ENCODE data around the gene KLHL28. TPM values are rescaled to one million over a fixed set of nuclear protein-coding genes. Genes with fewer than 3 reads are reported as not detected.

KLHL28 gene
- total RNA-seq, 1 experiment from 2014 or later, result 11.2 TPM

DNA sequence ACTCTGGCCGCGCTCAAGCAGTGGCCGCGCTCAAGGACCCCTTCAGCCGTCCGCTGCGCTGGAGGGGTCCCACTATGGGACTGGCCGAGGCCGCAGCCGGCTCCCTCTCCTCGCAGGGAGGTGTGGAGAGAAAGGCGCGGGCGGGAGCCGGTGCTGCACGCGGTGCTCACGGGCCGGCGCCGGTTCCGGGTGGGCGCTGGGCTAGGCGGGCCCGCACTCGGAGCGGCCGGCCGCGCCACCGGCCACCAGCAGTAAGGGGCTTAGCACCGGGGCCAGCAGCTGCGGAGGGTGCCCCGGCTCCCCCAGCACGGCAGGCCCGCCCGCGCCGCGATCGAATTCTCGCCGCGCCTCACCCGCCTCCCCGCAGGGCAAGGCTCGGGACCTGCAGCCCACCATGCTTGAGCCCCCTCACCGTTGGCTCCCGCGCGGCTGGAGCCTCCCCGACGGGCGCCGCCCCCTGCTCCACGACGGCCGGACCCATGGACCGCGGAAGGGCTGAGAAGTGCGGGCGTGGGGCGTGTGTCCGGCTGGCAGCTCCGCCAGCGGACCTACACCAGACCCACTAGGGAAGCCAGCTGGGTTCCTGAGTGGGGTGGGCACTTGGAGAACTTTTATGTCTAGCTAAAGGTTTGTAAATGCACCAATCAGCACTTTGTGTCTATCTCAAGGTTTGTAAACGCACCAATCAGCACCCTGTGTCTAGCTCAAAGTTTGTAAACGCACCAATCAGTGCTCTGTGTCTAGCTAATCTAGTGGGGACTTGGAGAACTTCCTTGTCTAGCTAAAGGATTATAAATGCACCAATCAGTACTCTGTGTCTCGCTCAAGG is 49.5 kb downstream of the KLHL28 start:
- intact Hi-C loops (cut with micrococcal nuclease), result loop anchor here (10.0 kb wide), 1 partner anchor 613 kb away; no protein-coding TSS in a partner anchor
- no peak for DNase-seq (ENCODE audit: low read depth, low spot score)
- Histone ChIP-seq H3K4me3 (replicated peaks in 1 of 2; ENCODE audit: low read depth in 1 of 2, low read length in 2 of 2) (no peak overlapping the region), H3K9ac (ENCODE audit: low read length) (no peak overlapping the region), H3K36me3 (ENCODE audit: control insufficient read depth in 1 of 2, insufficient read depth in 2 of 2, low read length in 2 of 2) (no peaks in the 10 kb centered on the region), H3K9me3 (ENCODE audit: control insufficient read depth in 1 of 2, insufficient read depth in 1 of 2, low read depth in 1 of 2, low read length in 2 of 2) (no peaks in the 10 kb centered on the region), H3K9me2 (ENCODE audit: insufficient read depth) (no peaks in the 10 kb centered on the region), H3K27me3 (ENCODE audit: insufficient read depth, low read length) (no peaks in the 10 kb centered on the region), H4K20me1 (ENCODE audit: insufficient read depth) (no peaks in the 10 kb centered on the region), H3K4me2 (ENCODE audit: low read length) (no peak overlapping the region), H3K27ac (ENCODE audit: low read depth, low read length) (no peak overlapping the region), H3K4me1 (ENCODE audit: control insufficient read depth in 1 of 2, insufficient read depth in 2 of 2, low read length in 2 of 2) (no peaks in the 10 kb centered on the region), H3K79me2 (ENCODE audit: insufficient read depth, low read length) (no peaks in the 10 kb centered on the region), H2AFZ (ENCODE audit: low read depth, low read length, poor library complexity, severe bottlenecking) (no peak overlapping the region)
- no peak for ATAC-seq
- BruUV-seq (replicated peaks), result no TSS peak
- ChIA-PET RAD21 (ENCODE audit: low non-redundant PET in 1 of 2, low total read pairs in 2 of 2, uncharacterized antibody in 2 of 2, unreplicated experiment in 2 of 2) (interaction anchor here in 1 of 2 experiments (0.7 kb wide), 1 partner anchor 358 kb away, joined by 3 read pairs; no protein-coding TSS in a partner anchor), POLR2A (no interaction called here), CTCF (interaction anchor here (1.9 to 4.0 kb wide), 3 partner anchors 222 to 357 kb away, joined by 6 to 73 read pairs (median 9); partner anchors contain the start of gene FKBP3)
- TF ChIP-seq JUND (IDR thresholded peaks at IDR 0.05), result no peak
- no peak for TF ChIP-seq SIN3A (IDR thresholded peaks at IDR 0.05; ENCODE audit: low read depth)
- no peak for TF ChIP-seq CBX3 (IDR thresholded peaks at IDR 0.05; ENCODE audit: low read depth)
- TF ChIP-seq YY1 (IDR thresholded peaks at IDR 0.05; ENCODE audit: extremely low read depth, insufficient replicate concordance, low read depth, low read length), result no peak
- TF ChIP-seq ELF1 (IDR thresholded peaks at IDR 0.05; ENCODE audit: borderline replicate concordance, low read depth), result no peak

DNA sequence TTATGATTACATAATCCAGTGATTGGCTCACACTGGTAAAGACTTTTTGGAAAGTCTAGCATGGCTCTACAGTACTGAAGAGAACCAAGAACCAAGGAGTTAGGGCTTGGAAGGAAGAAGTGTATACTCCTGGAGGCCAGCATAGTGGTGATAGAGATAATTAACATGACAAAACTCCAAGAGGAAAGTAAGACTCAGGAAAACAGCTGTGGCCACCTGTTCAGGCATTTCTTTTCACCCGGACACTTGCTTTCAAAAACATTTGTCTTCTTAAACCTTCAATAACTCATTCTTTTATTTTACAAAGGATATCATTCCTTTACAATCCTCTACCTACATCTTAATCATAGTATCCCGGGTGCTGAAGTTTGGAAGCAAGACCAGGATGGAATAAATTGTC is 50.9 kb downstream of the KLHL28 start:
- no peak overlapping the region for H2AFZ ChIP-seq (ENCODE audit: low read depth, low read length, poor library complexity, severe bottlenecking)

More for the DNA sequence above, 50.9 kb downstream of the KLHL28 start:
- Histone ChIP-seq H3K9me3 (ENCODE audit: control insufficient read depth in 1 of 2, insufficient read depth in 1 of 2, low read depth in 1 of 2, low read length in 2 of 2) (no peaks in the 10 kb centered on the region), H4K20me1 (ENCODE audit: insufficient read depth) (no peaks in the 10 kb centered on the region), H3K9ac (ENCODE audit: low read length) (no peak overlapping the region), H3K36me3 (ENCODE audit: control insufficient read depth in 1 of 2, insufficient read depth in 2 of 2, low read length in 2 of 2) (no peaks in the 10 kb centered on the region), H3K4me2 (ENCODE audit: low read length) (no peak overlapping the region), H3K27ac (ENCODE audit: low read depth, low read length) (no peak overlapping the region), H3K4me3 (replicated peaks in 1 of 2; ENCODE audit: low read depth in 1 of 2, low read length in 2 of 2) (no peak overlapping the region), H3K4me1 (ENCODE audit: control insufficient read depth in 1 of 2, insufficient read depth in 2 of 2, low read length in 2 of 2) (no peaks in the 10 kb centered on the region), H3K27me3 (ENCODE audit: insufficient read depth, low read length) (no peaks in the 10 kb centered on the region), H3K79me2 (ENCODE audit: insufficient read depth, low read length) (no peaks in the 10 kb centered on the region), H3K9me2 (ENCODE audit: insufficient read depth) (no peaks in the 10 kb centered on the region)
- no peak for ATAC-seq
- intact Hi-C loops (cut with micrococcal nuclease), result loop anchor here (10.0 kb wide), 1 partner anchor 614 kb away; no protein-coding TSS in a partner anchor
- no peak for DNase-seq (ENCODE audit: low read depth, low spot score)
- ChIA-PET POLR2A (no interaction called here), CTCF (interaction anchor here (4.0 kb wide), 1 partner anchor 359 kb away, joined by 73 read pairs; no protein-coding TSS in a partner anchor), RAD21 (ENCODE audit: low non-redundant PET in 1 of 2, low total read pairs in 2 of 2, uncharacterized antibody in 2 of 2, unreplicated experiment in 2 of 2) (no interaction called here)
- TF ChIP-seq YY1 (IDR thresholded peaks at IDR 0.05; ENCODE audit: extremely low read depth, insufficient replicate concordance, low read depth, low read length) (no peak), SP1 (IDR thresholded peaks at IDR 0.05; ENCODE audit: low read depth) (no peak), POLR2A (IDR thresholded peaks at IDR 0.05; ENCODE audit: borderline replicate concordance, extremely low read depth, insufficient read depth, insufficient read length) (no peak), CEBPB (IDR thresholded peaks at IDR 0.05; ENCODE audit: low read depth) (no peak), POLR2AphosphoS5 (IDR thresholded peaks at IDR 0.05; ENCODE audit: low read depth, low read length) (no peak), SRF (IDR thresholded peaks at IDR 0.05; ENCODE audit: low read depth) (no peak), FOSL1 (IDR thresholded peaks at IDR 0.05; ENCODE audit: low read depth) (no peak), EZH2phosphoT487 (IDR thresholded peaks at IDR 0.05; ENCODE audit: borderline replicate concordance) (no peak), RAD21 (IDR thresholded peaks at IDR 0.05; ENCODE audit: low read depth) (no peak), EZH2 (IDR thresholded peaks at IDR 0.05) (no peak), SIN3A (IDR thresholded peaks at IDR 0.05; ENCODE audit: low read depth) (no peak), ZFX (IDR thresholded peaks at IDR 0.05) (no peak), EGR1 (IDR thresholded peaks at IDR 0.05; ENCODE audit: low read depth) (no peak), ZNF274 (IDR thresholded peaks at IDR 0.05; ENCODE audit: low read depth, low read length) (no peak), TCF7L2 (IDR thresholded peaks at IDR 0.05; ENCODE audit: borderline replicate concordance, extremely low read depth, insufficient read depth, insufficient read length) (no peak), JUND (IDR thresholded peaks at IDR 0.05) (no peak), CBX3 (IDR thresholded peaks at IDR 0.05; ENCODE audit: low read depth) (no peak)
- TF ChIP-seq, protein P1, sequence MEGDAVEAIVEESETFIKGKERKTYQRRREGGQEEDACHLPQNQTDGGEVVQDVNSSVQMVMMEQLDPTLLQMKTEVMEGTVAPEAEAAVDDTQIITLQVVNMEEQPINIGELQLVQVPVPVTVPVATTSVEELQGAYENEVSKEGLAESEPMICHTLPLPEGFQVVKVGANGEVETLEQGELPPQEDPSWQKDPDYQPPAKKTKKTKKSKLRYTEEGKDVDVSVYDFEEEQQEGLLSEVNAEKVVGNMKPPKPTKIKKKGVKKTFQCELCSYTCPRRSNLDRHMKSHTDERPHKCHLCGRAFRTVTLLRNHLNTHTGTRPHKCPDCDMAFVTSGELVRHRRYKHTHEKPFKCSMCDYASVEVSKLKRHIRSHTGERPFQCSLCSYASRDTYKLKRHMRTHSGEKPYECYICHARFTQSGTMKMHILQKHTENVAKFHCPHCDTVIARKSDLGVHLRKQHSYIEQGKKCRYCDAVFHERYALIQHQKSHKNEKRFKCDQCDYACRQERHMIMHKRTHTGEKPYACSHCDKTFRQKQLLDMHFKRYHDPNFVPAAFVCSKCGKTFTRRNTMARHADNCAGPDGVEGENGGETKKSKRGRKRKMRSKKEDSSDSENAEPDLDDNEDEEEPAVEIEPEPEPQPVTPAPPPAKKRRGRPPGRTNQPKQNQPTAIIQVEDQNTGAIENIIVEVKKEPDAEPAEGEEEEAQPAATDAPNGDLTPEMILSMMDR (IDR thresholded peaks at IDR 0.05 in 2 of 3, conservative IDR thresholded peaks at IDR 0.05 in 1 of 3; ENCODE audit: borderline replicate concordance in 1 of 3, insufficient read depth in 1 of 3, low read depth in 2 of 3, low read length in 2 of 3), result no peak
- no TSS peak for BruUV-seq (replicated peaks)
